Measurements from ENCODE around the gene KRTAP10-1.

The KRTAP10-1 gene

GRCh38 chr21:44540741-44541288, 820 bp upstream of the KRTAP10-1 start:
- POLR2A ChIA-PET, result no interaction called here
- DNase-seq (ENCODE audit: extremely low spot score), result no peak
- no peak for TF ChIP-seq TARDBP (IDR thresholded peaks at IDR 0.05)
- no peak for TF ChIP-seq L3MBTL2 (conservative IDR thresholded peaks at IDR 0.05)
- TF ChIP-seq NFRKB (IDR thresholded peaks at IDR 0.05), result no peak
- no peak for TF ChIP-seq LEF1 (IDR thresholded peaks at IDR 0.05; ENCODE audit: borderline replicate concordance)
- TF ChIP-seq BHLHE40 (IDR thresholded peaks at IDR 0.05; ENCODE audit: borderline replicate concordance), result no peak
- no peak for TF ChIP-seq FOXA1 (IDR thresholded peaks at IDR 0.05)
- no peak for TF ChIP-seq HDGF (IDR thresholded peaks at IDR 0.05; ENCODE audit: borderline replicate concordance)
- TF ChIP-seq, protein P1, sequence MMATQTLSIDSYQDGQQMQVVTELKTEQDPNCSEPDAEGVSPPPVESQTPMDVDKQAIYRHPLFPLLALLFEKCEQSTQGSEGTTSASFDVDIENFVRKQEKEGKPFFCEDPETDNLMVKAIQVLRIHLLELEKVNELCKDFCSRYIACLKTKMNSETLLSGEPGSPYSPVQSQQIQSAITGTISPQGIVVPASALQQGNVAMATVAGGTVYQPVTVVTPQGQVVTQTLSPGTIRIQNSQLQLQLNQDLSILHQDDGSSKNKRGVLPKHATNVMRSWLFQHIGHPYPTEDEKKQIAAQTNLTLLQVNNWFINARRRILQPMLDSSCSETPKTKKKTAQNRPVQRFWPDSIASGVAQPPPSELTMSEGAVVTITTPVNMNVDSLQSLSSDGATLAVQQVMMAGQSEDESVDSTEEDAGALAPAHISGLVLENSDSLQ (IDR thresholded peaks at IDR 0.05), result no peak
- TF ChIP-seq SP1 (IDR thresholded peaks at IDR 0.05), result no peak
- no peak for TF ChIP-seq FOXK2 (IDR thresholded peaks at IDR 0.05)
- no peak for TF ChIP-seq ELF4 (IDR thresholded peaks at IDR 0.05)
- TF ChIP-seq ARNT (IDR thresholded peaks at IDR 0.05), result no peak
- no peak for TF ChIP-seq ZNF384 (IDR thresholded peaks at IDR 0.05)
- TF ChIP-seq SUZ12 (IDR thresholded peaks at IDR 0.05), result no peak
- TF ChIP-seq FOXM1 (IDR thresholded peaks at IDR 0.05; ENCODE audit: borderline replicate concordance), result no peak
- no peak for TF ChIP-seq CTBP1 (IDR thresholded peaks at IDR 0.05; ENCODE audit: borderline replicate concordance)
- CTCF ChIA-PET, result no interaction called here

DNA sequence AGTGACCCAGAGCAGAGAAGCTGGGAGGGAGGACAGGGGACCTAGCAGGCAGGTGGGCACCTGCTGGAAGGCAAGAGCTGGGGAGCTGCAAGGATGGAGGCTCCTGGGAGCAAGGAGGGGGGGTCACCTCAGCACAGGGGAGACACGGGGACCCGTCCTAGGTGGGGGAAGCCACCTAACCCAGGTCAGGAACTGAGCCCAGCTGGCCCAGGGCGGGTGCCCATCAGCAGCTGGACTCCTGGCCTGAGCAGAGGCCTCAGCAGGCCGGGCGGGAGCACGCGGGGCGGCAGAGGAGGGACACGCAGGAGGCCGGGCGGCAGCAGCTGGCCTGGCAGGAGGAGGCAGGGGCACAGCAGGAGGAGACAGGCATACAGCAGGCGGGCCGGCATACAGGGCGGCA, 949 bp downstream of the KRTAP10-1 start:
- ChIA-PET CTCF (no interaction called here), POLR2A (no interaction called here)
- TF ChIP-seq SP1 (IDR thresholded peaks at IDR 0.05), result no peak
- TF ChIP-seq, protein P1 (IDR thresholded peaks at IDR 0.05), result no peak
- TF ChIP-seq L3MBTL2 (conservative IDR thresholded peaks at IDR 0.05), result no peak
- TF ChIP-seq FOXM1 (IDR thresholded peaks at IDR 0.05; ENCODE audit: borderline replicate concordance), result no peak
- no peak for TF ChIP-seq BHLHE40 (IDR thresholded peaks at IDR 0.05; ENCODE audit: borderline replicate concordance)
- TF ChIP-seq SUZ12 (IDR thresholded peaks at IDR 0.05), result no peak
- TF ChIP-seq LEF1 (IDR thresholded peaks at IDR 0.05; ENCODE audit: borderline replicate concordance), result no peak
- TF ChIP-seq CTBP1 (IDR thresholded peaks at IDR 0.05; ENCODE audit: borderline replicate concordance), result no peak
- no peak for TF ChIP-seq FOXA1 (IDR thresholded peaks at IDR 0.05)
- no peak for TF ChIP-seq FOXK2 (IDR thresholded peaks at IDR 0.05)
- TF ChIP-seq NFRKB (IDR thresholded peaks at IDR 0.05), result no peak
- no peak for TF ChIP-seq ZNF384 (IDR thresholded peaks at IDR 0.05)
- TF ChIP-seq ARNT (IDR thresholded peaks at IDR 0.05), result no peak
- no peak for TF ChIP-seq TARDBP (IDR thresholded peaks at IDR 0.05)
- no peak for TF ChIP-seq ELF4 (IDR thresholded peaks at IDR 0.05)
- no peak for TF ChIP-seq HDGF (IDR thresholded peaks at IDR 0.05; ENCODE audit: borderline replicate concordance)
- DNase-seq (ENCODE audit: extremely low spot score), result no peak

DNA sequence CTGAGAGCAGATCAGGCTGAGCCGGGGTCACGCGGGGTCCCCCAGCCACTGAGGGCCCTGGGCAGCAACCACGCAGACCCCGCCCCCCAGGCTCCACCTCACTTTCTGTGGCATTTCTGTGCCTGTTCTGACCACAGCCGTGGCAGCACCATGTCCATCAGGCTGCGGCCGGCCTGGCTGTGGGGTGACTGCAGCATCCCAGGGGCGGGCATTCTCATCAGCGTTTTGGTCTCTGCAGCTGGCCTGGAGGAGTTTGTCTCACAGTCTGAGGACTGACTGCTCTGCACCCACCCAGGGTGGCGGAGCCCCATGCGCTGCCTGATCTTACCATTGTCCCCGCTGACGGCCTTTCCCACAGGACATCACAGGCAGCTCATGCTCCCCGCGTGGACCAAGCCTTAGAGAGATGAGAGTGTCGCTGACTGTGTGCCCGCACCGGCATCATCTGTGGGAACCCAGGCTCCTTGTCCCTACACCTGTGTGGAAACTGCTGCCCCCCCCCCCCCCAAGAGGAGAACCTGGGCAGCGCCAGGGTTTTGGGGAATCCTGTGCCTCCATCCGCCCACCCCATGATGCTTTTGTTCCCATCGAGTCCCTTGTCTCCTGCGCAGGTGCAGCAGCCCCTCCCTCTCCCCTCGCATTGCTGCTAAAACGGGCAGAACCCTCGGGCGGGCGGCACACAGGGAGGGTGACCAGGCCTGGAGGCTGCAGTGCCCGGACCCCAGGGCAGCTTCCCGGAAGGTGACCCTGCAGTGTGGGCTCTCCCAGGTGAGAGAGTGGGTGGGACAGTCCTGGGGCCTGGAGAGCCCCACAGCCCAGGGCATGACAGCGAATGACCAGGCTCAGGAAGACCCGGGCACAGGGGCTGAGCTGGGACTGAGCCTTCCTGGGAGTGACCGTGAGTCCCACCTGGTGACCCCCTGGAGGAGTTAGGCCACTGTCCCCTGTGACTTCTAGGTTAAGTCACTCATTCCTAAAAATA, 1.8 kb downstream of the KRTAP10-1 start:
- ChIA-PET CTCF (no interaction called here), POLR2A (no interaction called here)
- TF ChIP-seq BHLHE40 (IDR thresholded peaks at IDR 0.05; ENCODE audit: borderline replicate concordance) (no peak), HDGF (IDR thresholded peaks at IDR 0.05; ENCODE audit: borderline replicate concordance) (no peak), CTBP1 (IDR thresholded peaks at IDR 0.05; ENCODE audit: borderline replicate concordance) (no peak), FOXK2 (IDR thresholded peaks at IDR 0.05) (no peak)
- TF ChIP-seq, protein P1 (IDR thresholded peaks at IDR 0.05), result no peak
- no peak for DNase-seq (ENCODE audit: extremely low spot score)

DNA sequence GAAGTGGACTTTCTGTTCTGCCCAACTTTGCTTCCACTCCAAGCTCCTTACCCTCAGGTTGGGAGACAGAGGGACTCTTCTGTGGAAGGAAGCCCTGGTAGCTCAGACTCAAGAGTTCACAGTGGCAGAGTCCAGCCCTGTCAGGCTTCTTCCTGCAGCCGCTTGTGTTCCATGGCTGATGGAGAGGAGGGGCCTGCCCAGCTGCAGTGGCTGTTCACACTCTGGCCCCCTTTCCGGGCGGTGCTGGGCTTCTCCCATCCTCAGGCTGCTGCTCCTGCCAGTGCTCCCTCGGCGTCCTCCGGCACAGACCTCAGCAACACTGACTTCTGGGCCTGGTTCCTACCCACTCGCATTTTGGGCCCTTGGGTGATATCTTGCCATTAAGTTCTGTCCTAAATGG, 4.0 kb downstream of the KRTAP10-1 start:
- CTCF ChIA-PET, result interaction anchor here (0.7 kb wide), 1 partner anchor 89 kb away, joined by 3 read pairs; no protein-coding TSS in a partner anchor
- POLR2A ChIA-PET, result no interaction called here
- no peak for DNase-seq (ENCODE audit: extremely low spot score)
- TF ChIP-seq FOXM1 (IDR thresholded peaks at IDR 0.05; ENCODE audit: borderline replicate concordance) (no peak), NFRKB (IDR thresholded peaks at IDR 0.05) (no peak), ELF4 (IDR thresholded peaks at IDR 0.05) (no peak), SP1 (IDR thresholded peaks at IDR 0.05) (no peak), ARNT (IDR thresholded peaks at IDR 0.05) (no peak), L3MBTL2 (conservative IDR thresholded peaks at IDR 0.05) (no peak), ZNF384 (IDR thresholded peaks at IDR 0.05) (no peak), FOXA1 (IDR thresholded peaks at IDR 0.05) (no peak), HDGF (IDR thresholded peaks at IDR 0.05; ENCODE audit: borderline replicate concordance) (no peak), CTBP1 (IDR thresholded peaks at IDR 0.05; ENCODE audit: borderline replicate concordance) (no peak), FOXK2 (IDR thresholded peaks at IDR 0.05) (no peak), TARDBP (IDR thresholded peaks at IDR 0.05) (no peak), SUZ12 (IDR thresholded peaks at IDR 0.05) (no peak)
- TF ChIP-seq, protein P1 (IDR thresholded peaks at IDR 0.05), result no peak

GRCh38 chr21:44534688-44535087, 5.3 kb downstream of the KRTAP10-1 start:
- TF ChIP-seq ARNT (IDR thresholded peaks at IDR 0.05) (no peak), NFRKB (IDR thresholded peaks at IDR 0.05) (no peak), TARDBP (IDR thresholded peaks at IDR 0.05) (no peak), ELF4 (IDR thresholded peaks at IDR 0.05) (no peak), L3MBTL2 (conservative IDR thresholded peaks at IDR 0.05) (no peak), FOXK2 (IDR thresholded peaks at IDR 0.05) (no peak)
- CTCF ChIA-PET, result no interaction called here
- no peak for DNase-seq (ENCODE audit: extremely low spot score)
- POLR2A ChIA-PET, result no interaction called here

All from HEK293T (cell line).